NCI-H345 (cell line): Measurements from ENCODE around the gene TUBGCP6.
"Not testable (repeated sequence)": the region's sequence is repeated elsewhere in the genome, so short reads cannot be mapped to it uniquely, and the experiment has no call there.

Experiments used
- DNase-seq: peaks from one replicate; lab custom pipeline; 2025; lab: John Stamatoyannopoulos, UW

TUBGCP6 gene

DNA sequence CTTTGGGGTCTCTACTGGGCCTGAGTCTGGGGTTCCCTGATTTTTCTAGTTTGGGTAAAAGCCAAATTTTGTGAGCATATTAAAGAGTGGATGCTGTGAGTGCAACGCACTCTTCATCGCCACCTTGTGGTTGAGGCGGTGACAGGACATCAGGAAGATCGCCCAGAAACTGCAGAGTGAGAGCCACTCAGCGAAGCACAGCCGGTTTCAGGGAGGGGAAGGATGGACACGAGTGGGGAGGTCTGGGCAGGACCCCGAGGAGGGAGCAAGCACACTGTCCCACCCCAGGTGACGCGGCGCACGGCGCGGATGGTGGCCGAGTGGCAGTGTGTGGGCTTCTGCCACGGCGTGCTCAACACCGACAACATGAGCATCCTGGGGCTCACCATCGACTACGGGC lies 34.9 kb downstream of the TUBGCP6 start:
- peak; percentile 12 for DNase-seq

DNA sequence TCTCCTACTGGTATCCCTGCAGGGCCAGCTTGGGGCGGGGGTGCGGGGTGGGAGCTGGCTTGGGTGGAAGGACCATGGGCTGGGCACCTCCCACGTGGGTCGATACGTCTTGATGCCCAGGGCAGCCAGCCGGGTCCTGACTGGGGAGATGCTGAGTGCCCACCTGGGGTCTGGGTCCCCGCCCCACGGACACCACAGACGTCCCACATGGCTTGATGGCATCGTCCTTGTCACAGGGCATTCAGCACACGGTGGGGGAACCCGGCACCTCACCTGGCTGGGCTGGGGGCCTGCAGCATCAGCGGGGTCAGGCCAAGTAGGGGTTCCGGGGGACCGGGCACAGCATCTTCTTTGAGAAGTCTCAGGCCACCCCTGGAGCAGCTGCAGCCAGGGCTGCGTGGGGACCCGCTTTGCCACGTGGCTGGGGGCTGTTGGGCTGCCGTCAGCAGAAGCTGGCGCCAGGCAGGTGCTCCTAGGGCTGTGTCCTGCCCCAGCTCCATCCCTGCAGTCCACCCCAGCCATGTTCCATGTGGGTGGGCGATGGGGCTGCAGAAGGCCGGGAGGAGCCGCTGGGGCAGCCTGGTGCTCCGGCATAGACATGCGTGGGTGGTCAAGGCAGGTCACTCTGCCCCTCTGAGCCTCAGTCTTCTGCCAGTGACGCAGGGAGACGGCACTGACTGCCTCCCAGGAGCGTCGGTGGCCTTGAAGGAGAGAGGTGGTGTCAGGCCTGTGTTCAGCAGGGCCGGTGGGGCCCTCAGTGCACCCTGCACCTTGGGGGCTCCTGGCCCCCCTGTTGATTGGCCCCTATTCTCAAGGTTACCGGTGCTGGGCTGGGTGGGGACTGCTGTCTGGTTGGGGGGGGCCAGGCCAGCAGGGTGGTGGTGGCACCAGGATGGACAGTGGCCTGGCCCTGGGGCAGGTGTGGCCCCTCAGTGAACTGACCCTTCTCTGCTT lies 35.6 kb downstream of the TUBGCP6 start:
- no peak for DNase-seq

DNA sequence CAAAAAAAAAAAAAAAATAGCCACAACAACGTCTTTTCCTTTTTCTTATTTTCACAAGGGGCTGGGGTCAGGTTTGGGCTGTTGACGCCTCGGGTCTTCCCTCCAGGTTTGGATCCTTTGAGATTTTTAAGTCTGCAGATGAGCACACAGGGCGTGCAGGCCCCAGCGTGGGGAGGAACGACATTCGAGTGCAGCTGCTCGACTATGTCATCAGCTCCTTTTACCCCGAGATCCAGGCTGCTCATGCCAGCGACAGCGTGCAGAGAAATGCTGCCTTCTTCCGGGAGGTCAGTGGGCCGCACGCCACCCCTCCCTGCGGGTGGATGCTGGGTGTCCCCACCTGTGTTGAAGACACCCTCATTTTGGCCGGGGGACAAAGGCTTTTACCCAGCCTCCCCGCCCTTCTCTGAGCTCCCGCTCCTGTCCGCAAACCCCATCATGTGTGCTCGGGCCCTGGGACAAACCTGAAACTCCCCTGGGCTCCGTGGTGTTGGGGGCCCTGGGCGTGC lies 36.3 kb downstream of the TUBGCP6 start:
- no peak for DNase-seq

DNA sequence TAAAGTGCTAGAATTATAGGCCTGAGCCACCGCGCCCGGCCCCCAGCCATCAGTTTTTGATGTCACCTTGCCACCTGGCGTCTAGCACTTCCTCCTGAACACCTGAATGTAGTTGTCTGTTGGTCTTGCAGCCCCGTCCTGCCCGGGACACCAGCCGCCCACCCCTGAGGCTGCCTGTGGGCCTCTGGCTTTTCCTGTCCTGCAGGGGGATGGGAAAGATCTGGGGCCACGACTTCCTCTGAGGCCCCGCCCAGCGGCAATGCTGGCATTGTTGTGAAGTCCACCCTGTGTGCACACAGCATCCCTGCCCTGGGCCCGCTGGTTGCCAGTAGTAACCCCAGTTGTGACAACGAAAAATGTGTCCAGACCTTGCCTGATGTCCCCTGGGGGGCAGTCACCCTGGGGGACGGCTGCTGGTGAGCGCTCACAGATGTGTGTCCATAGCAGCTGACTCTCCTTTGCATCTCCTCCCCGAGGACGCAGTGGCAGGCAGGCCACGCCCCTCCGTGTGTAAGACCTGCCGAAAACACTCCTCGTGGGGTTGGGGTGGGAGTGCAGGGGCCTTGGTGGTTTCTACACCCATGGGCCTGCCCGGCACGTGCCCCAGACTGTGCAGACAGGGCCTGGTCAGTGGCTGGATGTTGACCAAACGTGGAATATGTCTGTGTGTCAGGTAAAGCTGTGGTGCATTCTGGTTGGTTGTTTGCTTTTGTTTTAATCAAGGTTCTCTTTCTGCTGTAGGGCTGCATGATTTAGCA lies 37.3 kb downstream of the TUBGCP6 start:
- DNase-seq, result no peak

DNA sequence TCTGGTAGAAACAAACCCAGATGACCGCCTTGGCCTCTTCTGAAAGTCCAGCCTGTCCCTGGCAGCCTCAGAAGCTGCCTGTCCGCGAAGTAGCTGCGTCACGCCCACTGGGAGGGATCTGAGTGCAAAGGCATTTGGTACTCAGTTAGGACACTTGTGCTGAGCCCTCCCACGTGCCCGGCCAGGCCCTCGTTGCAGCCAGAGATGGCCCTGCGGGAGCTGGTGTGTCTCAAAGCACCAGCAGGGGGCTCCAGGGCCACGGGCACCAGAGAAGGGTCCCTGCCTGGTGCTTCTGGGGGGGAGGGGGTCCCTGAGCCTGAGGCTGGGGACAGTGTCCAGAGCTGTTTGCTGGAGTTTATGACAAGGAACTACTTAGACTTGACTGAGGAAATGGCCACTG lies 38.2 kb downstream of the TUBGCP6 start:
- DNase-seq, result no peak

DNA sequence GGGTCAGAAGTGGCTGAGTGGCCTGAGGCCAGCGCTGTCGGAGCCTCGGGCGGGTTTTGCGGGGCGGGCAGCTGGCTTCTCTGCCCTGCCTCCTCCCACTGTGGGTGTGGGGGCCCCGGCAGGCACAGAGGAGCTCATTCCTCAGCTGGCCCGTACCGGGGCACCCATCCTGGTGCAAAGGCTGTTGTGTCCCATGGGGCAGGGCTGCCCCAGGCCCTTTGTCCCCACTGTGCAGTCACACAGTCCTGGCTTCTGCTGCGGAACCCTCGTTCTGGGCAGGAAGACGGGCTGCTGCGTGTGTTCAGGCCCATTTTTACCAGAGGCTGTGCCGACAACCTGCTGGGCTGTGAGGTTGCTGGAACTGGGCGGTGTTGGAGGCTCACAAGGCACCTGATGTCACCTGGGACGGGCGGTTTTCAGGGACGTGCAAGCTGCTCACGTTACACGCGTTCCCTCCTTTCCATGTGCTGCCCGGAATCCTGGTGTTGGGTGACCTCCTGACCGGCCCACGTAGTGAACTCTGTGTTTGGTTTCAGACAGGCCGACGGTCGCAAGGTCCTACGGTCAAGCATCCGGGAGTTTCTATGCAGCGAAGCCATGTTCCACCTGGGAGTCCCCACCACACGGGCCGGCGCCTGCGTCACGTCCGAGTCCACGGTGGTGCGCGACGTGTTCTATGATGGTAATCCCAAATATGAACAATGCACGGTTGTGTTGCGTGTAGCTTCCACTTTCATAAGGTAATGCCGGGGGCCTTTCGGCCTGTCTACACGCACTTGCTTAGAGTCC lies 38.8 kb downstream of the TUBGCP6 start:
- no peak for DNase-seq

DNA sequence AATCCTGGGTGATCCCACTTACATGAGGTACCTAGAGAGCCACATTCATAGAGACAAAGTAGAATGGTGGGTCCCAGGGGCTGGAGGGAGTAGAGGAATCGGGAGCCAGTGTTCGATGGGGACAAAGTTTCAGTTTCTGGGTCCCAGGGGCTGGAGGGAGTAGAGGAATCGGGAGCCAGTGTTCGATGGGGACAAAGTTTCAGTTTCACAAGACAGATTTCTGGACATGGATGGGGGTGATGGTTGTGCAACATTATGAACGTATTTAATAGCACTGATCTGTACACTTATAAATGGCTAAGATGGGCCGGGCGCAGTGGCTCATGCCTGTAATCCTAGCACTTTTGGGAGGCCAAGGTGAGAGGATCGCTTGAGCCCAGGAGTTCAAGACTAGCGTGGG lies 39.8 kb downstream of the TUBGCP6 start:
- not testable (repeated sequence) for DNase-seq

DNA sequence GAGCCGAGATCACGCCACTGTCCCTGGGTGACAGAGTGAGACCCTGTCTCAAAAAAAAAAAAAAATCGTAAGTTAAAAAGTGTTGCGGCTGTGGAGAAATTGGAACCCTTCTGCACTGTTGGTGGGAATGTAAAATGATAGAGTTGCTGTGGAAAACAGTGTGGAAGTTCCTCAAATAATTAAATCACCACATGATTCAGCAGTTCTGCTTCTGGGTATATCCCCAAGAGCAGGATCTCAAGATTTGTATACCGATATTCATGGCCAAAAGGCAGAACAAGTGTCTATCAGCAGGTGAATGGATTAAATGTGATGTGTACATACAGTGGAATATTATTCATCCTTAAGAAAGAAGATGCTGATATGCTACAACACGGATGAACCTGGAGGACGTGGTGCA lies 40.3 kb downstream of the TUBGCP6 start:
- no peak for DNase-seq

DNA sequence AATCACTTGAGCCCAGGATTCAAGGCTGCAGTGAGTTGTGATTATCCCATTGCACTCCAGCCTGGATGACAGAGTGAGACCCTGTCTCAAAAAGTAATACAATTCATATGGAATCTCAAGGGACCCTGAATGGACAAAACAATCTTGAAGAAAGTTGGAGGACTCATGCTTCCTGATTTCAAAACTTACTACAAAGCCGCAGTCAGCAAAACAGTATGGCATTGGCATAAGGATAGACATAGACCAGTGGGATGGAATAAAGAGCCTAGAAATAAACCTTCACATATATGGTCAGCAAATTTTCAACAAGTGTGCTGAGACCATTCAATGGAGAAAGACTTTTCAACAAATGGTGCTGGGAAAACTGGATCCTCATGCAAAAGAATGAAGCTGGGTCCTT lies 41.5 kb downstream of the TUBGCP6 start:
- no peak for DNase-seq

DNA sequence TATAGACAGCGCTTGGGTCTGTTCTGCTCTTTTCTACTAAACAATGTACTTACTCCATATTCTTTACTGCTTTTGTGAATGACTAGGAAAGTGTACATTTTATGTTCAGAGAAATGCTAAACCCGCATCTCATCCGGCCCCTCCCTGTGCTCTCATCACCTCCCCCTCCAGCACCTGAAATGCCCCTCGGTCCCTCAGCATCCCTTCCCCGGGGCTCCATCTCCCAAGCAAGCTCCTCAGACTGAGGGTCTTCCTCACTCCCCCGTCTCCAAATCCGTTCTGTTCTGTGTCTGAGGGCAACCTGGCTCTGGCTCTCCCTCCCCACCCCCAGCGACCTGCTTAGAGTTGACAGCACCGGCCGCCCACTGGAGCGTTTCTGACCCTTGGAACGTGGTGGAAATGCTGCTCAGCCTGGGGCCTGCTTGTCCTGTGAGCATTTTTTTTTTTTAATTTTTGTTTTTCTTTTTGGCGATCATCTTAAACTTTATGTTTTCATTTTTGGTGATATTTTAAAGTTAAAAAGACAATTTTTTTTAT lies 42.6 kb downstream of the TUBGCP6 start:
- DNase-seq, result no peak

DNA sequence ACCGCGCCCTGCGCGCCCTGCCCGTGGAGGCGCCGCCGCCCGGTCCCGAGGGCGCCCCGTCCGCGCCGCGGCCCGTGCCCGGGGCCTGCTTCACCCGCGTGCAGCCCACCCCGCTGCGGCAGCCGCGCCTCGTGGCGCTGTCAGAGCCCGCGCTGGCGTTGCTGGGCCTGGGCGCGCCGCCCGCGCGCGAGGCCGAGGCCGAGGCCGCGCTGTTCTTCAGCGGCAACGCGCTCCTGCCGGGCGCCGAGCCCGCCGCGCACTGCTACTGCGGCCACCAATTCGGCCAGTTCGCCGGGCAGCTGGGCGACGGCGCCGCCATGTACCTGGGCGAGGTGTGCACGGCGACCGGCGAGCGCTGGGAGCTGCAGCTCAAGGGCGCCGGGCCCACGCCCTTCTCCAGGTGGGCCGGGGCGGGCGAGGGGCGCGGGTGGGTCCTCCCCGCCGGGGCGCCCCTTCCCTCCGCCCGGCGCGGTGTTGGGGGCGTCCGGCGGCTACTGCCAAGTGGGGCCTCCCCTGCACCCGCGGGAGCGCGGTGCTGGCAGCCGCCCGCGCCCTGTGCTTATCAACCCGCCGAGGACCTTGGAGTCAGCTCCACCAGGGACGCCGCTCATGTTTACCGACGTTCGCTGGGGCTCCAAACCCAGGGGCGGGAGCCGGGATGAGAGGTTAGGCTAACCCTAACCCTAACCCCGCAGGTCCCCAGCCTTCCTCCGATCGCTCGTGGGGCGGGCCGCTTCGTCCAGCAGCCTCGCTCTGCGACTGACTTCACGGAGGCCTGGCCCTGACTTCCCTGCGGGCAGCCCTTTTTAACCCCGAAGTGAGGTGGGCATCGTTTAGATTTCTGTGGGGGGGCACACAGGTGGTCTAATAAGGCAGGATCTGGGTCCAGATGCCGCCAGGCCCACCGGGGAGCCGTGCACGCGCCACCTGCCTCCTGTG lies 43.4 kb downstream of the TUBGCP6 start:
- no peak for DNase-seq

DNA sequence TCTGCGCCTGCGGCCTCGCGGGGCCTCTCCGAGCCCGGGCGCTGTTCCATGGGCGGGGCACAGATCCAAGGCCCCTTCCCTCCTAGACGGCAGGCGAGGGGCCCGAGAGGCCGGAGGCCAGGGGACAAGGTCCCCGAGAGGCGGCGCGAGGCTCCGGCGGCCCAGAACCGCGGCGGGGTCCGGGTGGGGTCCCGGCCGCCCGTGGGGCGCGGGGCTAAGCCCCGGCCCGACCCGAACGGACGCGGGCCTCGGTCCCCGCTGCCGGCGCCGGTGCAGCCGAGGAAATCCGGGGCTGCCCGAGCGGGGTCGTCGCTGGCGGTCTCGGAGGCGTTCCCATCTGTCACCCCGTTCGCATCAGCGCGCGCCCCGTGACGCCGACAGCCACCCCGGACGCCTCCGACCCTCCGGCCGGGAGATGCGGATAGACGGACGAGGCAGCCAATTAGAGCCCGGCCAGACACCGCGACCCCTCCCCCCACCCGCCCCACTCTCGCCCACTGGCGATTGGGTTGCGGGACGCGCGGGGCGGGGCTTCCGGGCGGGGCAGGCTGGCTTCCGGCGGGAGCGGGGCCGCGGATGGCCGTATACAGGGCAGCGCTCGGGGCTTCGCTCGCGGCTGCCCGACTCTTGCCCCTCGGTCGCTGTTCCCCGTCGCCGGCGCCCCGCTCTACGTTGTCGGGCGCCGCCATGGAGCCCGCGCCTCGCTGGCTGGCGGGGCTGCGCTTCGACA lies 44.2 kb downstream of the TUBGCP6 start, which contains the start of gene SELENOO:
SELENOO (plus strand) TSS at position 551 of the 730 bp plus-strand sequence; CDS start at position 577, 26 bp downstream.
- peak; percentile 84 for DNase-seq

DNA sequence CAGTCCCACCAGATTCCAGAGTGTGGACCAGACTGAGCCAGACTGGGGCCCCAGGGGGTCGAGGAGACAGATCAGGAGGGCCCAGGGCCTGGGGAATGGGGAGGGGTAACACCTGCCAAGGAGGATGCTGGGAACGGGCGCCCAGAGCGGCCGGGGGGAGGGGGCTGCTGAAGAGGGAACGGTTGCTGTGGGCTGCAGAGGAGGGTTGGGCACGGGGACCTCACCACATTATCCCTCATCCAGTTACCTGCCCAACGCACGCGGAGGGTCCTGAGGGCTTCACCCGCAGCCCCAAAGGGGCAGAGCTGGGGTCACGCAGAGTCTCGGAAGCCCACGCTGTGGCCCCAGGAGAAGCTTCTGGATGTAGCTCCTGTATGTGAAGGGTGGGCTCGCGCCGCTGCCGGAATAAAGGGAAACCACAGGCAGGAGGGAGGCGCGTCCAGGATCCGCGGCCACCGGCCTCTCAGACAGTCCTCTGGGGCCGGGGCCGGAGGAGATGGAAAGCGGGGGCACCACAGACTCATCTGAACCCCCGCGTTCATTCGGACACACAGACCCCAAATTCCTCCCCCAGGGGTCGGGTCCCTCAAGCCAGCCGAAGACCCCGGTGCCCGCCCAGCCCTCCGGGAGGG lies 44.9 kb downstream of the TUBGCP6 start:
- DNase-seq, result peak; percentile 32

DNA sequence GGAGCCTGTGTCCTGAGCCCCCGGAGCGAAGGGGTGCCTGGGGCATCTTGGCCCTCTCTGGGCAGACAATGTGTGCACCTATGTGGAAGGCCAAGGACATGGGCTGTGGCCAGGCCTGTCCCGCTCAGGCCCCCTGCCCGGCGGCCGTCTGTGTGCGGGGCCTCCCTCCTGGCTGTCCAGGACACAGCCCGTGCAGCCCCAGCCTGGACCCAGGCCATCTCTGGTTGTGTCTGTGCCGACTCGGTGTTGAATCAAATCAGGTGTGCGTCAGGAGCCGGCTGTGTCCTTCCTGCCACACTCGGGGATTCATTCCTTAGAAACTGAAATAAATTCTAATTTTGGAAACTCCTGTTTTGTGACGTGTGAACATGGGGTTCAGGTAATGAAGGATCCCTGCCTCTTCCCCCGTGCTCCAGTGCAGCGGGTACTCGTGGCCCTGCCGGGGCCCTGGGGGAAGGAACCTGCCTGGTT lies 45.5 kb downstream of the TUBGCP6 start:
- DNase-seq, result no peak

DNA sequence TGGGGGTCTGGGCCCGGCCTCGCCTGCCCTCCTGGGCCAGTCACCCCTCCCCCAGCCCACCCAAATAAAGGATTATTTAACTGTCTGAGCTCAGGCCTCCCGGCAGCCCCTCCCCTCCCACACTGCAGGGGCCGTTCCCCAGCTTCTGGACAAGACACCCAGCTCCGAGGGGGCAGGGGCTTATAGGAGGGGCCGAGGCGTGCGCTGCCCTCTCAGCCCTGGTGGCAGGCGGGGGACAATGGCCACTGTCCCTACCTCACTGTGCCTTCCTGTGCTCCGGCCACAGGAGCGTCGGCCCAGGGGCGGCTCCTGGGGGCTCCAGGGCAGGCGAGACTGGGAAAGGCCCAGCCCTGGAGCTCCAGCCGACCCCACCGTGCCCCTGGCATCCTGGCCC lies 46.2 kb downstream of the TUBGCP6 start:
- no peak for DNase-seq

DNA sequence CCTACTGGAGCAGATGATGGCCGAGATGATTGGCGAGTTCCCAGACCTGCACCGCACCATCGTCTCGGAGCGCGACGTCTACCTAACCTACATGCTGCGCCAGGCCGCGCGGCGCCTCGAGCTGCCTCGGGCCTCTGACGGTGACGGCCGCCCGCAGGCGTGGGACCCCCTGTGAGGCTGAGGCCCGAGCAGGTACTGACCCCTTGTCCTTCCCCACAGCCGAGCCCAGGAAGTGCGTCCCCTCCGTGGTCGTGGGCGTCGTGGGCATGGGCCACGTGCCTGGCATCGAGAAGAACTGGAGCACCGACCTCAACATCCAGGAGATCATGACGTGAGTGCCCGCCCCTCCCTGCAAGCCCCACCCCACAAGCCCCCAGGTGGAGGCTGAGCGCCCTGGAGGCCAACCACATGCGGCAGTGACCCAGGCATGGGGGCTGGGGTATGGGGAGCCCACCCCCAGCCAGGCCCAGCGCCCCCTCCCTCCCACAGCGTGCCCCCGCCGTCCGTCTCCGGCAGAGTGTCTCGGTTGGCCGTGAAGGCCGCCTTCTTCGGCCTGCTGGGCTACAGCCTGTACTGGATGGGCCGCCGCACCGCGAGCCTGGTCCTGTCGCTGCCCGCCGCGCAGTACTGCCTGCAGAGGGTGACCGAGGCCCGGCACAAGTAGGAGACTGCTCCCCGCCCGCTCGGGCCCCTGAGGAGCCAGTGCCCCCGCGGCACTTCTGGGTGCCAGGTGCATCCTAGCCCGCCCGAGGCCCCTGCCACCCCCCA lies 46.8 kb downstream of the TUBGCP6 start:
- DNase-seq, result no peak

DNA sequence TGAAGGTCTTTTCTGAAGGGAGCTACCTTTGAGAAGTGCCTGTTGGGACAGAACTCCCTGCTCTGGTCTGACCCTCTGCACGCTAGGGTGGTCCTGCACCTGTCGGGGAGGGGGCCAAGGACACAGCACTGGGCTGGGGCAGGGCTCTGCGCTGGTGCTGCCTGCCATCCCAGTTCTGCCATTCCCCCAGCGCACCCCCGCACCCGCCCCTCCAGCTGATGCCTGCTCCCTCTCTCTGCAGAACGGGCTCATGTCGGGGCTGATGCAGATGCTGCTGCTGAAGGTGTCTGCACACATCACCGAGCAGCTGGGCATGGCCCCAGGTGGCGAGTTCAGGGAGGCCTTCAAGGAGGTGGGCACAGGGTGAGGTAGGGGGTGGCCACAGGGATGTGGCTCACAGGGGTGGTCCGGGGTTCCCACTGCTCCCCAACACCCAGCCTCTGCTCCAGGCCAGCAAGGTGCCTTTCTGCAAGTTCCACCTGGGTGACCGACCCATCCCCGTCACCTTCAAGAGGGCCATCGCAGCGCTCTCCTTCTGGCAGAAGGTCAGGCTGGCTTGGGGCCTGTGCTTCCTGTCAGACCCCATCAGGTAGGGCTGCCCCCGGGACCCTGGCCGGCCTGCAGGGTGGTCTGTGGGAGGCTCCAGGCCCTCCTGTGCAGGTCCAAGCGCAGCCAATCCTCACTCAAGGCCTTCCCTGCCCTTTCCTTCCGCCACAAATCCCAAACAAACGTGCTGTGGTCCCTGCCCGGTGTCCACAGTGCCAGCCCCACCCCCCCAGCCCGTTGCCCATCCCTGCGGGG lies 47.6 kb downstream of the TUBGCP6 start:
- no peak for DNase-seq

DNA sequence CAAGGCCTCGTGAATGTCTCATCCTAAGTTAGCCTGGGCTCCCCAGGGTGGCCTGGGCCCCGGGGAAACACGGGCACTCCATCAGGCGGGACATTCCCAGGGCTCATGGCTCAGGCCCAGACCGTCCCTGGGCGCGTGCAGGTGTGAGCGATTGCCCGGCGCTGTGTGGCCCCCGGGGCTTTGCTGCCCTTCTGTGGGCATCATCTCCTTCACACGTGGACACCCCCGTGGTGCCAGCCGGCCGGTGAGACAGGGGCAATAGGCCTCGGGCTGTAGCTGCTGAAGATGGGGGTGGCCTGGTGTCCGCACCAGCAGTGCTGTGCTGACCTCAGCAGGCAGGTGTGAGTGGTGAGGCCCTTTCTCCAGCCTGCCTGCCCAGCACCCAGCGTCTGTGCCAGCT lies 48.6 kb downstream of the TUBGCP6 start:
- no peak for DNase-seq
